KMS-11 (cell line): ENCODE measurements around the gene MYLIP.

Source experiments
- H2AFZ ChIP-seq: fragments of 200-600 bp; sonication (generic); 2 replicates; pipeline ENCODE4 v1.6.1; 2016; ENCODE audit warnings: antibody characterized with exemption, mixed run types, low read depth
- H3K27ac ChIP-seq: fragments of 200-600 bp; sonication (generic); 2 replicates; pipeline ENCODE4 v1.6.1; 2016; ENCODE audit warnings: mild to moderate bottlenecking, mixed run types
- H3K27me3 ChIP-seq: fragments of 200-600 bp; sonication (generic); 2 replicates; pipeline ENCODE4 v1.6.1; 2017; ENCODE audit warnings: mild to moderate bottlenecking, low read depth, mixed run types, moderate library complexity; ENCODE audit not compliant: insufficient read depth
- H3K36me3 ChIP-seq: fragments of 200-600 bp; sonication (generic); 2 replicates; pipeline ENCODE4 v1.6.1; 2017; ENCODE audit warnings: mild to moderate bottlenecking, mixed run types; ENCODE audit not compliant: insufficient read depth
- H3K4me1 ChIP-seq: fragments of 200-600 bp; sonication (generic); 2 replicates; pipeline ENCODE4 v1.6.1; 2016; ENCODE audit warnings: mild to moderate bottlenecking, low read depth, mixed run types; ENCODE audit not compliant: poor library complexity, severe bottlenecking
- H3K4me2 ChIP-seq: fragments of 200-600 bp; sonication (generic); 2 replicates; pipeline ENCODE4 v1.7.0; 2016; ENCODE audit warnings: mild to moderate bottlenecking, mixed run types
- H3K4me3 ChIP-seq: fragments of 200-600 bp; sonication (generic); IDR thresholded peaks from 2 replicates; pipeline ENCODE4 v1.6.1; 2017; ENCODE audit warnings: low read depth, low read length, mixed read lengths; ENCODE audit not compliant: insufficient read depth
- H3K79me2 ChIP-seq: fragments of 200-600 bp; sonication (generic); 2 replicates; pipeline ENCODE4 v1.6.1; 2016; ENCODE audit warnings: low read depth, mixed run types; ENCODE audit not compliant: insufficient read depth
- H3K9ac ChIP-seq: fragments of 200-600 bp; sonication (generic); 2 replicates; pipeline ENCODE4 v1.6.1; 2016; ENCODE audit warnings: mild to moderate bottlenecking, mixed run types
- H4K20me1 ChIP-seq: fragments of 200-600 bp; sonication (generic); 2 replicates; pipeline ENCODE4 v1.6.1; 2016; ENCODE audit warnings: mild to moderate bottlenecking, mixed run types; ENCODE audit not compliant: insufficient read depth
- TF ChIP-seq, protein P1 (sequence below): fragments of 200-600 bp; sonication (generic); conservative IDR thresholded peaks from 2 replicates; pipeline ENCODE4 v1.6.1; 2017; ENCODE audit warnings: low read depth, mild to moderate bottlenecking, antibody characterized with exemption, low read length, moderate library complexity, mixed read lengths

MYLIP gene

DNA sequence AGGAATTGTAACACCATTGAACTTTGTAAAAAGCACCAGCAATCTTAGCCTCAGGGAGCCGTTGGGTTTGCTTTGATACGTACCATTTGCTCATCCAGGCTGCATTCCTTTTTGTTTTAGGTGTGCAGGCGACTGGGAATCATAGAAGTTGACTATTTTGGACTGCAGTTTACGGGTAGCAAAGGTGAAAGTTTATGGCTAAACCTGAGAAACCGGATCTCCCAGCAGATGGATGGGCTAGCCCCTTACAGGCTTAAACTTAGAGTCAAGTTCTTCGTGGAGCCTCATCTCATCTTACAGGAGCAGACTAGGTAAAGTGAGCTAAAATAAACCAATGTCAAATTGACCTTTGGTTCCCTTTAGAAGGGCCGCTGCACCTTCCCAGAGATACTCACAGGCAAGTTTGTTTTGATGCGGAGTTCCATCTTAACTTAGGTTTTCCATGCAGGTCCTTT lies 1.6 kb downstream of the MYLIP start:
- H4K20me1 ChIP-seq: peaks cover 8% of the 10 kb centered on the region
- TF ChIP-seq, protein P1, sequence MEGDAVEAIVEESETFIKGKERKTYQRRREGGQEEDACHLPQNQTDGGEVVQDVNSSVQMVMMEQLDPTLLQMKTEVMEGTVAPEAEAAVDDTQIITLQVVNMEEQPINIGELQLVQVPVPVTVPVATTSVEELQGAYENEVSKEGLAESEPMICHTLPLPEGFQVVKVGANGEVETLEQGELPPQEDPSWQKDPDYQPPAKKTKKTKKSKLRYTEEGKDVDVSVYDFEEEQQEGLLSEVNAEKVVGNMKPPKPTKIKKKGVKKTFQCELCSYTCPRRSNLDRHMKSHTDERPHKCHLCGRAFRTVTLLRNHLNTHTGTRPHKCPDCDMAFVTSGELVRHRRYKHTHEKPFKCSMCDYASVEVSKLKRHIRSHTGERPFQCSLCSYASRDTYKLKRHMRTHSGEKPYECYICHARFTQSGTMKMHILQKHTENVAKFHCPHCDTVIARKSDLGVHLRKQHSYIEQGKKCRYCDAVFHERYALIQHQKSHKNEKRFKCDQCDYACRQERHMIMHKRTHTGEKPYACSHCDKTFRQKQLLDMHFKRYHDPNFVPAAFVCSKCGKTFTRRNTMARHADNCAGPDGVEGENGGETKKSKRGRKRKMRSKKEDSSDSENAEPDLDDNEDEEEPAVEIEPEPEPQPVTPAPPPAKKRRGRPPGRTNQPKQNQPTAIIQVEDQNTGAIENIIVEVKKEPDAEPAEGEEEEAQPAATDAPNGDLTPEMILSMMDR: no peak
- H3K4me3 ChIP-seq: no peak overlapping the region
- peaks cover 61% of the 10 kb centered on the region for H3K79me2 ChIP-seq
- no peaks in the 10 kb centered on the region for H3K27me3 ChIP-seq
- peak overlapping the region; percentile 88 for H3K9ac ChIP-seq
- peak overlapping the region; percentile 62 for H3K4me2 ChIP-seq
- H3K27ac ChIP-seq: peak overlapping the region; percentile 84
- H2AFZ ChIP-seq: no peak overlapping the region
- H3K36me3 ChIP-seq: no peaks in the 10 kb centered on the region
- H3K4me1 ChIP-seq: peaks cover 56% of the 10 kb centered on the region

DNA sequence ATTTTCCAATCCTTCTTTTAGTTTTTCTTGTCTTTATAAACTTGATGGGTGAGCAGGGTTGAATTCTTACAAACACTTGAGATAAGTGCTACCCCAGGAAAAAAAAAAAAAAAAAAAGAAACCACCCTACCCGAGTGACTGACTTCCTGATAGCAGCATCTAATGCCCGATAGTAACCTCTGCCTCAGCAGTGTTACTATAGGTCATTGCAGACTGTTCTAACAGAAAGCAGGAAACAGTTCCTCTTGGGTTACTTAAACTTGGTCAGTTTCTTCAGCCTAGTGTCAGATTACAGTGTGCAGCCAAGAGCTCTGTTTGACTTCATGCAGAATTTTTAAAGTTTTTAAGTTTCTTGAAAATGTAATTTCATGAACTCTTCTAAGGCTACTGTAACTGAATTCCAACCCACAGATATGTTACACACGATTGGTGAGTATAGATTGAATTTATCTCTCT lies 2.1 kb downstream of the MYLIP start:
- H3K4me3 ChIP-seq: no peak overlapping the region
- no peaks in the 10 kb centered on the region for H3K36me3 ChIP-seq
- TF ChIP-seq, protein P1: no peak
- H3K79me2 ChIP-seq: peaks cover 64% of the 10 kb centered on the region
- H3K4me1 ChIP-seq: peaks cover 61% of the 10 kb centered on the region
- H3K4me2 ChIP-seq: peak overlapping the region; percentile 62
- no peaks in the 10 kb centered on the region for H3K27me3 ChIP-seq
- H4K20me1 ChIP-seq: peaks cover 8% of the 10 kb centered on the region
- peak overlapping the region; percentile 88 for H3K9ac ChIP-seq
- H3K27ac ChIP-seq: peak overlapping the region; percentile 84
- H2AFZ ChIP-seq: no peak overlapping the region

DNA sequence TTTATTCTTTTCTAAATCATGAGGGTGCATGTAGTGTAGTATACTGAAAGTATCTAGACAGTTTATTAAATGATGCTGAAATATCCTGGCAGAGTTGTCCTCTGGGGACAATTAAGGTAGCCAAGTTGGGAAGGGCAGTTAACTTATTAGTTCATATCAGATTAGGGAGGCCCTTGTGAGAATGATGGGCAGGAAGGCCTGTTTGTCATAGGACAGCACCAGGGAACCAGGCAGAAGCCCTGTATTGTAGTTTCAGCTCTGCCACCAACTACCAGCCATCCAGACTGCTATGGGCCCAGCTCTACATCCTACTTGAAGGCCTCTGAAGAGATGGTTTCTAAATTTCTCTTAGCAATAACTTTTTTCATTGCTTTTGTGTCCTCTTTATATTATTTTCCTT lies 4.0 kb downstream of the MYLIP start:
- Histone ChIP-seq H3K4me3 (no peak overlapping the region), H3K27ac (peak overlapping the region; percentile 10; the same call in 1 of the 2 replicates), H3K4me1 (peaks cover 71% of the 10 kb centered on the region), H2AFZ (no peak overlapping the region), H4K20me1 (peaks cover 22% of the 10 kb centered on the region), H3K27me3 (no peaks in the 10 kb centered on the region), H3K79me2 (peaks cover 83% of the 10 kb centered on the region), H3K36me3 (no peaks in the 10 kb centered on the region), H3K9ac (no peak overlapping the region; the same call in 1 of the 2 replicates), H3K4me2 (peak overlapping the region; percentile 62)
- TF ChIP-seq, protein P1: no peak

DNA sequence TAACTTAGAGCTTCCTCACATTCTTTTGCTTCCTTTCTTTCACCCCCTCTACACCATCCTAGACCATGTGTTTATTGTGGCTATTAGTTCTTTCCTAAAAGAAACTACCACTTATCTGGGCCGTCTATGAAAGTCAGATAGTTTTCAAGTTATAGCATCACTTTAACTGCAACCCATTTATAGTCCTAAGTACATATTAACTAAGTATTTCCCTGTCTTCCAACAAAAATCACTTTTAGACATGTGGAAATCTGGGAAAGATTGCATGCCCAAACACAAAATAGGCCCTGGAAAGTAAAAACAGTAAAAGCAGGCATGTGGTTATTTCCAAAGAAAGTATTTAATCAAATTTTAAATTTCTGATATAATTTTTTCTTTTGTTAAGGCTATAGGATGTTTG lies 5.5 kb downstream of the MYLIP start:
- peaks cover 95% of the 10 kb centered on the region for H3K79me2 ChIP-seq
- no peaks in the 10 kb centered on the region; the same call in 1 of the 2 replicates for H3K36me3 ChIP-seq
- TF ChIP-seq, protein P1: no peak
- H3K4me1 ChIP-seq: peaks cover 72% of the 10 kb centered on the region
- peak overlapping the region; percentile 62 for H3K4me2 ChIP-seq
- no peak overlapping the region for H3K9ac ChIP-seq
- no peak overlapping the region for H2AFZ ChIP-seq
- H4K20me1 ChIP-seq: peaks cover 25% of the 10 kb centered on the region
- no peak overlapping the region for H3K27ac ChIP-seq
- H3K27me3 ChIP-seq: no peaks in the 10 kb centered on the region
- no peak overlapping the region for H3K4me3 ChIP-seq
